Measurements from ENCODE around the gene BCL2L11. TPM values are rescaled to one million over a fixed set of nuclear protein-coding genes. Genes with fewer than 3 reads are reported as not detected.

BCL2L11 gene
- total and polyA plus RNA-seq, 8 donors, result 16.7 to 35.7 (median 27.5) TPM

GRCh38 chr2:111123751-111124150, 3.0 kb downstream of the BCL2L11 start:
- peaks cover 0 to 18% of the 10 kb centered on the region in 2 donors for H3K36me3 ChIP-seq
- H3K27ac ChIP-seq, result no peak overlapping the region
- peaks cover 0 to 40% of the 10 kb centered on the region in 2 donors for H3K4me1 ChIP-seq
- DNase-seq (no peak), ATAC-seq (no peak)
- intact Hi-C loops (cut with DNase I), result no loop called here
- H3K4me3 ChIP-seq, result peak overlapping the region; percentile 72 to 81
- no peak for TF ChIP-seq CTCF (IDR thresholded peaks at IDR 0.05)
- peaks cover 6 to 18% of the 10 kb centered on the region in 2 donors for H3K27me3 ChIP-seq
- H3K9me3 ChIP-seq, result no peaks in the 10 kb centered on the region

- TF ChIP-seq CTCF (IDR thresholded peaks at IDR 0.05), result no peak
- ATAC-seq (no peak), DNase-seq (no peak)
- H3K9me3 ChIP-seq, result no peaks in the 10 kb centered on the region
- peaks cover 0 to 18% of the 10 kb centered on the region in 2 donors for H3K36me3 ChIP-seq
- H3K27ac ChIP-seq, result no peak overlapping the region
- H3K4me3 ChIP-seq, result no peak overlapping the region
- peaks cover 0 to 20% of the 10 kb centered on the region in 2 donors for H3K4me1 ChIP-seq
- H3K27me3 ChIP-seq, result no peaks in the 10 kb centered on the region
- intact Hi-C loops (cut with DNase I), result no loop called here
These were observed 5.9 kb downstream of the BCL2L11 start for GRCh38 chr2:111126581-111126980.

GRCh38 chr2:111127351-111127750, 6.6 kb downstream of the BCL2L11 start:
- Histone ChIP-seq H3K27me3 (no peaks in the 10 kb centered on the region), H3K9me3 (no peaks in the 10 kb centered on the region), H3K27ac (no peak overlapping the region), H3K4me3 (no peak overlapping the region), H3K36me3 (peaks cover 0 to 18% of the 10 kb centered on the region in 2 donors), H3K4me1 (peaks cover 0 to 14% of the 10 kb centered on the region in 2 donors)
- ATAC-seq, result no peak
- no peak for DNase-seq
- intact Hi-C loops (cut with DNase I), result no loop called here
- TF ChIP-seq CTCF (IDR thresholded peaks at IDR 0.05), result no peak

GRCh38 chr2:111128096-111128495, 7.4 kb downstream of the BCL2L11 start:
- H3K27me3 ChIP-seq, result no peaks in the 10 kb centered on the region
- intact Hi-C loops (cut with DNase I), result no loop called here
- H3K9me3 ChIP-seq, result no peaks in the 10 kb centered on the region
- no peak for ATAC-seq
- TF ChIP-seq CTCF (IDR thresholded peaks at IDR 0.05), result no peak
- H3K4me3 ChIP-seq, result no peak overlapping the region
- DNase-seq, result no peak
- H3K4me1 ChIP-seq, result peaks cover 0 to 11% of the 10 kb centered on the region in 2 donors
- H3K27ac ChIP-seq, result no peak overlapping the region
- peaks cover 0 to 18% of the 10 kb centered on the region in 2 donors for H3K36me3 ChIP-seq

GRCh38 chr2:111133603-111134002, 12.9 kb downstream of the BCL2L11 start:
- H3K4me3 ChIP-seq, result no peak overlapping the region
- ATAC-seq, result no peak
- no peak overlapping the region for H3K27ac ChIP-seq
- H3K27me3 ChIP-seq, result no peaks in the 10 kb centered on the region
- peaks cover 0 to 1% of the 10 kb centered on the region in 2 donors for H3K36me3 ChIP-seq
- H3K9me3 ChIP-seq, result no peaks in the 10 kb centered on the region
- intact Hi-C loops (cut with DNase I), result no loop called here
- H3K4me1 ChIP-seq, result no peaks in the 10 kb centered on the region
- TF ChIP-seq CTCF (IDR thresholded peaks at IDR 0.05), result no peak
- no peak for DNase-seq

All from left lung (tissue), 10 donors.